ENCODE results near the gene TNNI2. TPM values are rescaled to one million over a fixed set of nuclear protein-coding genes. Genes with fewer than 3 reads are reported as not detected.

Gene TNNI2
- total RNA-seq, 1 donor from 2014 or later, result 1.7 TPM

GRCh38 chr11:1879342-1879940, 40.7 kb downstream of the TNNI2 start:
- no peak for TF ChIP-seq CTCF (conservative IDR thresholded peaks at IDR 0.05)
- Mint-ChIP-seq H3K36me3 (no peaks in the 10 kb centered on the region), H3K4me1 (ENCODE audit: unreplicated experiment) (no peaks in the 10 kb centered on the region), H3K27ac (peak overlapping the region; percentile 43), H3K9me3 (no peaks in the 10 kb centered on the region), H3K4me3 (no peak overlapping the region), H3K27me3 (no peaks in the 10 kb centered on the region)
- no peak for DNase-seq (ENCODE audit: extremely low spot score, unreplicated experiment)

- DNase-seq (ENCODE audit: extremely low spot score, unreplicated experiment), result no peak
- Mint-ChIP-seq H3K4me1 (ENCODE audit: unreplicated experiment) (no peaks in the 10 kb centered on the region), H3K27ac (peak overlapping the region; percentile 53), H3K4me3 (no peak overlapping the region), H3K27me3 (no peaks in the 10 kb centered on the region), H3K36me3 (no peaks in the 10 kb centered on the region), H3K9me3 (no peaks in the 10 kb centered on the region)
- no peak for TF ChIP-seq CTCF (conservative IDR thresholded peaks at IDR 0.05)
Measured at GRCh38 chr11:1879941-1880720, 41.4 kb downstream of the TNNI2 start.

GRCh38 chr11:1880746-1881441, 42.1 kb downstream of the TNNI2 start:
- H3K27ac Mint-ChIP-seq, result peak overlapping the region; percentile 53
- no peak overlapping the region for H3K4me3 Mint-ChIP-seq
- no peaks in the 10 kb centered on the region for H3K4me1 Mint-ChIP-seq (ENCODE audit: unreplicated experiment)
- H3K9me3 Mint-ChIP-seq, result no peaks in the 10 kb centered on the region
- H3K36me3 Mint-ChIP-seq, result no peaks in the 10 kb centered on the region
- no peak for TF ChIP-seq CTCF (conservative IDR thresholded peaks at IDR 0.05)
- H3K27me3 Mint-ChIP-seq, result no peaks in the 10 kb centered on the region
- no peak for DNase-seq (ENCODE audit: extremely low spot score, unreplicated experiment)

GRCh38 chr11:1881442-1882264, 42.9 kb downstream of the TNNI2 start:
- DNase-seq (ENCODE audit: extremely low spot score, unreplicated experiment), result no peak
- H3K4me3 Mint-ChIP-seq, result no peak overlapping the region
- H3K27ac Mint-ChIP-seq, result no peak overlapping the region
- H3K9me3 Mint-ChIP-seq, result no peaks in the 10 kb centered on the region
- H3K36me3 Mint-ChIP-seq, result no peaks in the 10 kb centered on the region
- TF ChIP-seq CTCF (conservative IDR thresholded peaks at IDR 0.05), result no peak
- H3K4me1 Mint-ChIP-seq (ENCODE audit: unreplicated experiment), result no peaks in the 10 kb centered on the region
- no peaks in the 10 kb centered on the region for H3K27me3 Mint-ChIP-seq
